Endometrial microvascular endothelial cells (primary cell): ENCODE data around the gene HOXA3. TPM values are rescaled to one million over a fixed set of nuclear protein-coding genes. Genes with fewer than 3 reads are reported as not detected.

Experiments
- in situ Hi-C: cut with HindIII; loops from 2 replicates; pipeline ENCODE4 v1.10.0; 2017; ENCODE audit warnings: low sequenced_read_pairs, low pct_unique_long_range_greater_than_20kb; ENCODE audit errors: inconsistent ontology term
- total RNA-seq: library from RNA; depleted of rRNA; stranded (reverse); fragments of >200 nt; gene quantifications from one replicate; pipeline ENCODE4 v1.2.3, GENCODE V29; 2015; ENCODE audit errors: inconsistent ontology term

The HOXA3 gene
- total RNA-seq, 1 donor from 2014 or later = 6.6 TPM

DNA sequence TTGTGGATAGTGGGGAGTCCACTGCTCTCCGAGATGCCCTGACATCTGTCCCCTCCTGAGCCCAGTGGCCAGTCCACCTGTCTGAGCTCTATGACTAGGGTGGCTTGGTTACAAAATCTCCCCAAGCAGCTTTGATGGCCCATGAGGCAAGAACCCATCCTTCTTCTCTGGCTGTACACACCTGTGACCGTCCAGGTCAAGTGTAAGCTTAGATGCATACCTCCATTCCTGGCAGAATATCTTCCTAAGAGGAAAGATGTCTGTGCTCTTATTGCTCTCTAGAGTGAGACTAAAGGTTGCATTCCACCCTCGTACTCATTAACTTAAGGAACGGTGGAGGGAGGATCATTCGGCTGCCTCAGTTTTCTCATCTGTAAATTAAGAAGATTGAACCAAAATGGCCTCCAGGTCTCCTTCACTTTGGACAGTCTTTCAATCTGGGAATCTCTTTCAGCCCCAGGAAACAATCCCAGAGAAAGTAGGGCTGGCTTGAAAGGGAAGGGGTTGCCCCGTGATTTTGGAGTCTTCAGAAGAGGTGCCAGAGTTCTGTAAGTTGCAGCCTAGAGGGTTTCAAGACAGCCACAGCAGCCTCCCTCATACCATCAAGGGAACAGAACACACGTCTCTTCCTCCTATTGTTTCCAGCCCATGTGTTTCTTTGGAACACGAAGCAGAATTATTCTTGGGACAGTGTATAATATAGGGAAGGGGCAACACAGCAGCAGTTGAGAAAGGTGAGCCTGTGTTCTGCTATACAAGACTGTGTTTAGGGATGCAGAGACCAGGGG lies 27.3 kb downstream of the HOXA3 start:
- in situ Hi-C loops = loop anchor here (5.0 kb wide), 1 partner anchor 33 kb away; no protein-coding TSS in a partner anchor

DNA sequence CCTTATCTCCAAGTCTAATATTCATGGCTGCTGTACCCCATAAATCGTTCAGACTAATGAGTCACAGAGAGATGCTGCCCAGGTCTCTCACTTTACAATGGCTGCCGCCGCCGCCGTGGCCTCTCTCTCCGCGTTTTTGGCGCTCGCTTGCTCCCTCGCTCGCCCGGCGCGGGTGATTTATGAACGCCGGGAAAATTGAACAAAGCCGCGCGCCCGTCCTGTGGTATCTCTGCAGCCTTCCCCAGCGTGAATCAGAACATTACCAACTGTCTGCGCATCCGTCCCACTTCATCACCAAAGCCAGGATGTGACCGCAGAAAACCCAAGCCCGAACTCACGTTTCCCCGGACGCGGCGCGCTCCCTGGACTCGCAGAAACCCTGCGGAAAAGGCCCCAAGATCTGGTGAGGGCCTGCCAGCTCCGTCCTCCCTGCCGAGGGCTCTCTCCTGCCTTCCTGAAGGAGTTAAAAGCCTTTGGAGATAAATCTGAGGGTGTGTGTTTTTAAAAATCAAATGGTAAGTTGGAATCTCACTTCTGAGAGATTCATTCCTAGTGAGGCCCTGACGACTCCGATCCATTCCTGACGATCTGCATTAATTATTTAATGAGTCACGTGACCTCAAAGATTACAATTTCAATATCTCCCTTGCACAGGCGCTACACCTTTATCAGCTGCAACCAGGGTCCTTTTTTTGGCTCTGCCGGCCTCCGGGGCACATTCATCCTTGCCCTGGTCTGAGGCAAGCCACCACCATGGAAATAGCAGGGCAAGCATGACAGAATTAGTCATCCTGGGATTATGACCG lies 28.1 kb downstream of the HOXA3 start:
- in situ Hi-C loops = no loop called here

DNA sequence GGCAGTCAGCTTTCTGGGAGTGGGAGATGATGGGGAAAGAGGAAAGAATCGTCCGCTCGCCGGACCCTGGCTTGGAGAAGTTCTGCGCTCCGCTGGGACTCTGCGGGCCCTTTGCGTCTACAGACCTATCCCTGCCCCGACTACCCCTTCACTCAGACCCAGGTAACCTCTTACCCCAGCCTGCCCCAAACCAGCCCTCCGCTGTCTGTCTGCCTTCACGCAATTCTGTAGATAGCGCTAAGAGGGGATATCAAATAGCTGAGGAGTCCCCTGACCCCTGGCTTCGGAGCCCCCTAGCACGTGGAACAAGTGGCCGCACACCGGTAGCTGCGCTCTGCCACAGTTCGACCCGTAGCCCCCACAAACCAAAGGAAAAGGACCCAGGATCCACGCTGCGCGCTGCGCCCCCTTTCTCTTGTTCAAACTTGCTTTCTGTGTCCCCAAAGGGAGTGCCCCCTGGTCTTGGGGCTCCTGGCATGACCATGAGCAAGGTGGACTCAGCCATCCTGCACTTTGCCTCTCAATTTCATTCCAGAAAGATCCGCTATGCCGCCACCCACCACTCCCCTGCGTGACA lies 28.8 kb downstream of the HOXA3 start:
- in situ Hi-C loops = no loop called here

DNA sequence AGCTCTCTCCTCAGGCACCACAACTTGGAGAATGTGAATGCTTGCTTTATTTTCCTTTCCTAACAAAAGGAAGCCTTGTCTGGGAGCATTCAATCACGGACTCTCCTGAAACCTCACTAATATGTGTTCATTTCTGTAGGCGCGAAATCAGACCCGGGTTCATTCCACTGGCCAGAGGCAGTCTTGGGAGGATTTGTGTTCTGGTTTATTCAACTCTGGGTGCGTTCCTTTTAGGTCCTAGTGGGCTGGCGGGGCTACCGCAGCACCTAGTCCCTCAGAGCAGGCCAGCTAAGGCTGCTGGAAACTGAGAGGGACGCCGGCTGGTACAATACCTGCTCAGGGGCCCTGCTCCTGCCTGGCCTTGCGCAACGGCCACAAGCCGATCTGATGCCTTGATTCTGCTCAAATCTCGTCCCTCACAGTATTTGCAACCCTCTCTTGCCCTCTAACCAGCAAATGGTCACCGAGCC lies 29.3 kb downstream of the HOXA3 start:
- in situ Hi-C loops = no loop called here

DNA sequence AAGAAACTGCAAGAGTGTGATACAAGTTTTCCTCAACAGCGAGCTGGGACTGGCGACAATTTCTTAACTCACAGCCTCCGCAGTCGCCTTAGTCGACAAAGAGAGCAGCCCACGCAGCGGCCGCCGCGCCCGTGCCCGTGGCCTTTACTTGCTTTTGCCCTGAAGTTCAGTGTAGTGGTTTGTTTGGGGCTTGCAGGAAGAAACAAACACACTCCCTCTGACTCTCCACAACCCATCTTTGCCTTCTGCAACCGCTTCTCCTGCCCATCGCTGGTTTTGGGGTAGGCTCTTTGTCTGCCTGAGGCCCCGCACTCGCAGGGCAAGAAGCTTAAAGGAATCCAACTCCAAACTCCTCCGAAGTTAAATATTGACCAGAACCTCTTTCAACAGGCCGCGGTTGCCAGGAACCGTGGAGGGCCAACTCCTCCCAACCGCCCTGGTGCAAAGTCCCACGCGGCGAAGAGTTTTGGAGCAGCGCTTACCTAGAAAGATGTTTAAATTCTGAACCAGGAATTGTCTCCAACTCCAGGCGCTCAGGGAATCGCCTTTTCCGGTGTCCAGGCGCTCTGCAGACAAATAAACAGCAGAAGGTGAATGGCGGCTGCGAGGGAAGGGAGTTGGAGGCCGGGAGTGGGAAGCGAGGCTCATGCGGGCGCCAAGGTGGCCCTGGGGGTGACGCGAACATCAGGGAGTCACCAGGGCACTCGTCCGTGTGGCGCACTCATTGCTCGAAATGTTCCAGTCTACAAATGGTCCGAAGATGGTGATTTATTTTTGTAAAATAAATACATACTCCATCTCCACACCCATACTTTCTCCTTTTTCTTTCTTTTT lies 30.1 kb downstream of the HOXA3 start:
- in situ Hi-C loops = no loop called here

DNA sequence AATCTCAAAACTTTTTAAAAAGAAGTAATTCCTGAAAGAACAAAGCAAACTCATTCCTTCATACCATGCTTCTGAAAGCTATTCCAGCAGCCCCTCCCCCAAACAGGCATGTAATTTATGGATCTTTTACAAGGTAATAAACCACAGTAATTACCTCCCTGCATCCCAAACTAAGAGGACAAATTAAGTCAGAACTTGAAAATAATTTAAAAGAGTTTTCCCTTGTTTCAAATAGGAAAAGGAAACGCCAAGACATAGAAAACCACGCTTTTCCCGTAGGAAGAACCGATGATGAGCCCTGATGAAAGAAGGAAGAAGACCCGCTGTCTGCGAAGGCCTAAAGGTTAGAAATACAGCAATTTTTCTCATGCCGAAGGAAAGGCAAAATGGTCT lies 30.7 kb downstream of the HOXA3 start:
- in situ Hi-C loops = no loop called here

DNA sequence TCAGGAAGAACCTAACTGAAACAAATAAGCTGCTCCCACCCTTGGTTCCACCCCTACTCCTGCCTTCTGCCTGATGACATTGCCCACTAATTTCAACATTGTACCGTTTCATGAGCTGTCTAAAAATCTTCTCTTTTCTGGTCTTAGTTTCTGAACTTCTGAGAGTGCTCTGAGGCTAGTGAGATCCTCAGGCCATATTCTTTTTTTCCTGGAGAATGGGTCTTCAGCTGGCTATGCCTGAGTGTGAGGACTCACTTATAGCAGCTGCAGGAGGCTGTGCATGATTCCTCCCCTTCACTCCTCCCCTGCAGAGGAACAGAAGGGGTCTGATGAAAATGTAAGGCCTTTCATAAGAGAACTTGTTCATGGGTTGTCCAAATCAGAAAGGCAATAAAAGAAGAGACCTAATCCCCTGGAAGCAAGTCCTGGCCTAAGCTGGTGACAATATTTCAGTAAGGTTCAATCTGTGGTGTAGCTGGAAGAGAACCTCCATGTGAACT lies 32.9 kb downstream of the HOXA3 start:
- in situ Hi-C loops = no loop called here

DNA sequence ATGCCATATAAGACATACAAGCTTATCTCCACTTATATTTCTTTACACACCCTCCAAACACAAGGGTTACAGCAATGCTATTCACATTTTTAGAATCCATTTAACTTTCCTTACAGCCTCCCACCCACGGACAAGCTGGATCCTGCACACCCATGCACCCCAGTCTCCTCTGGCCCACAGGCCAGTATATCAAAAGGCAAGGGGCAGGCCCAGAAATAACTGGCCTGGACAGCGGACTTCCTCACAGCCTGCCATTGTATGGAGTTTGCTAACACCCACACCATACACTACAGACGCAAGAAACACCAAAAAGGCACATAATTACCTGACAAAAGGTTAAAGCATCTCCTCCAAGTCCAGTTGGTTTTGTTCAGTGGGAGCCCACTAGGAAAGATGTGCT lies 33.8 kb downstream of the HOXA3 start:
- in situ Hi-C loops = no loop called here

DNA sequence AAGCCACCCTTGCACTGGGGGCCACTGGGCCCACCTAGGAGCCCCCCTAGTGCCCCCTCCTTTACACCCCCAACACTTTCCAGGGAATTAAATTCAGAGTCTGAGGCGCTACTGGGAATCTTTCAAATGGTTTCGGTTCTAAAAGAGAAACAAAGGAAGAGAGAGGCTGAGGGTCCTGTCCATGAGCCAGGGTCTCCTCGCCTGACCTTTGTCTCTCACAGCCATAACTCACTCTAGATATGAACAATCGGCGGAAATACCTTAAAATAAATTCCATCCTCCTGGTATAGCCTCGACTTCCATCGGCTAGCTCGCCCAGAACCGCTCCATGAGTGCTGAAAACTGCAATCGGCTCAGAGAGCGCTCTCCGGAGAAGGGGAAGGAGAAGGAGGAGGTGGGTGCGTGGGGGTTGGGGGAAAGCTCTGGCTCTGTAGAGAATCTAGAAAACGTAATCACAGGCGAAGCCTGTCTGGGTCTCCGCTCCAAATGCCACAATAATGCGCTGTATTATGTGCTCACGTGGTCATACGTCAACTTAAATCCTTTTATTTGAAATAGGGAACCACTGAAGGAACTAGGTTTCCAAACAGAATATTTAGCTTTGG lies 34.4 kb downstream of the HOXA3 start:
- in situ Hi-C loops = no loop called here

DNA sequence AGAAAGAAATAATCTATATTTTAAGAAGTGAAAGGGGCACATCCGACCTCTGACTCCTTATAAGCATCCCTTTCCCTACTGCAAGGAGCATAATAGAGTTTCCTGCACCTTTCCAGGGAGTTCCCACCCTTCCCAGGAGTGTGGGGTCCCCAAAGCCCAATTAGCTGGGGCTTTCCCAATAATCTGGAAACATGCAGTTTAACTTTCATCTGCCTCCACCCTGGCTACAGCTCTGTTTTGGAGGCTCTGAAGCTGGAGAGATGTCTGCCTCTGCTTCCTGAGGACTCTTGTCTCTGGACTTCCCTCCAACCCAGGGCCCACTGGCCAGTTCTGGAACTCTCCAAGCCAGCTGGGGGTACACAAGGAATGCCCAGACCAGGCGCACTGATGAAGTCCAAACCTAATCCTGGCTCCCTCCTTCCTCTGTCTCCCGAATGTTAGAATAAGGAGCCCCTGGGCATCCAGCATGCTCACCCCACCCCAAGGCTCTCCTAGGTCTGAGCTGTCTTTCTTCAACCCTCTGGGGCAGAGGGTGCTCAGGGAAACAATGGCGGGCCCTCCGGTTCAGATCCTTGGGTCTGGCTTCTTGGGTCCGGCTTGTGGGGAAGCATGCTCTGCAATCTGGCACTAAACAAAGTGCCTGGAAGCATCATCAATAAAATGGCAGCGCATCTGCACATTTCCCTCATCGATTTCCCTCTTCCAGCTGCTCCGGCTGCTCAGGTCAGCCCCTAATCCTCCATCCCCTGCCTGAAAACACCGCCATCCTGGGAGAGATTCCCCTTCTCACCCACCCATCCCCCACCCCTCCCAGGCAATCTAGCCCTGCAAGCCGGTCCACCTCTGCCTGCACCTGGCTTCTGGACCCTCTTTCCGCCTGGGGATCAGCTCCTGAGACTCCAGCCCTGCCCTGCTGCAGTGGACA lies 35.2 kb downstream of the HOXA3 start:
- in situ Hi-C loops = no loop called here

DNA sequence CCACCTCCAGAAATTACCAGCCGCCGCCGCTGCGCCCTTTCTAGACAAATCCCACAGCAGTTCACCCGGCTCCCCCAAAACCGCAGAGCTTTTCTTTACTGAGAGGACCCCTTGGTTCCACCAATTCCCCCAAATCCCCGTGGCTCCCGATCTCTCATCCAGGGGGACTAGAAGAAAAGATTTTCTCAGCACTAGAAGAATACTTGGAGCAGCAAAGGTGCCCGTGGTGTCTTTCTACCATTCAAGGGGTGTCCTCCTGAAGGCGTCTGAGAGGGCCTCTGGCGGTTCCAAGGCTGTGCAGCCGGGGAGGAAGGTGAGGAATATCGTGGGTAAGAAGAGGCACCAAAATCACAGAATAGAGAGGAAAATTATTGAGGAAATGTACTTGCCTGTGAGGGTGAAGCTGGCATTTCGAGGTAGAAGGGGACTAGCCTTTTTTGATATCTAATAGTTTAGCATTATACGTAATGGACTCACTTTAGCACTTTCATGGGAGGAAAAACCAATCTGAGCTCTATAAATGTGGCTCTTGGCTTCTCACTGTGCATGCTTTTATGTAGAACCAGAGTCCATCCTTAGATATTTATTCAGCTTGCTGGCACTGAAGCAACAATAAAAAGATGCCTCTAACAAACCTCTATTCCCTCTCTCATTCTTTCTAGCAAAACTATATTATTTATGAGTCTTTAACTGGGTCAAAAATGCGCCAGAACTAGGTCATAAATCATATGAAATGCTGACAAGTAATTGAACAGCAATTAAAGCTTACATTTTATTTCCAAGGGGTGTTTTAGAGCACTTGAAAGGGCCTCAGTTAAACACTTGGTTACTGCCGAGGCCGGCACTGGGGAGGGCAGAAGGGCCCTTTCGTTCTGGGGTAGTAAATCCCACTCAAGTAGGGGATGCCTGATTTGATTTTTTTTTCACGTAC lies 36.1 kb downstream of the HOXA3 start:
- in situ Hi-C loops = no loop called here

DNA sequence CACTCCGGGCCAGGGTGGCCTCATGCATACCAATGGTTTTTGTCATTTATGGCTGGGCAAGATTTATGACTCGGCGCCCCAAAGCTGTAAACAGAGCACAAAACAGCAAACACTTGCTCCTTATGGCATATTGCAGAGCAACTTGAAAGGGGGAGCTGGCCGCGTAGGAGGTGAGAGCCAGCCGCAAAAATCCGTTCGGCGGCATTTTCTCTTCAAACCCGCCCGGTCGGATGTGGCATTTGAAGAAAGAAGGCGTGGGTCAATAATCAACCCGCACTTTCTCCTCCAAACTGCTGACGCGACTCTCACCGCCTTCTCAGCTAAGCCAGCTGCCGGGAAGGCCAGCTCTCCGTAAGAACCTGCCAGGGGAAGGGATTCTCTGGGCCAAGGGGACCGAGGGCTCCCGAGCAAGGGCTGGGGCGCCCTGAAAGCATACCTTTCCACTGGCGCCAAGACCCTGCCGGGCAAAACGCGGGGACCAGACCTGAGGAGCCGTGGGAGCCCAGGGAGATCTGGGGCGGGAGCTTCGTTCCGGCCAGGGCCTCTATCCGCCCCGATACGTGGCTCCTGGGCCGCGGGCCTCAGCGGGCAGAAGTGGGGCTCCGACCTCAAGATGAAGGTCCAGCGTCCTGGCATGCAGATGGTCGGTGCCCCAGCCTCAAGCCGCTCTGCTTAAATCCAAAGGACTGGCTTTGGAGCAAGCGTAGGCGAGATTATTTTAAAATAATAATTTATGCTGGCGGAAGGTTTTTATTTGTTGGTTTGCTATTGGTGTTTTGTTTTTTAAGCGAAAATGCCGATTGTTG lies 37.0 kb downstream of the HOXA3 start:
- in situ Hi-C loops = no loop called here

DNA sequence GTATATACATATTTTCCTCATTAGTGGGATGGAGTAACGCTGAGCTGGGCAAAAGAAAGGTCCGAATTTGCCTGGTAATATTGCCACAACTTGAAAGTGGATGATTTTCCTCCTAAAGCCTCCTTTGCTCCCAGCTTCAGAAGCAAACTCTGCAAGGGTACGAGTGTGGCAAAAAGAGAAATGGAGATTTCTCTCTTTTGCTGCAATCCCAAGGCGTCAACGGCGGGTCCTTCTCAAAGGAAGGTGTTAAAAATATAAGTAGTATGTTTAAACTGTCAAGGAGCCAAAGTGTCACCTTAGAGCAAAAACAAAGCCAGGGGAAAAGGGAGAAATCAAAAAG lies 37.5 kb downstream of the HOXA3 start:
- in situ Hi-C loops = no loop called here

DNA sequence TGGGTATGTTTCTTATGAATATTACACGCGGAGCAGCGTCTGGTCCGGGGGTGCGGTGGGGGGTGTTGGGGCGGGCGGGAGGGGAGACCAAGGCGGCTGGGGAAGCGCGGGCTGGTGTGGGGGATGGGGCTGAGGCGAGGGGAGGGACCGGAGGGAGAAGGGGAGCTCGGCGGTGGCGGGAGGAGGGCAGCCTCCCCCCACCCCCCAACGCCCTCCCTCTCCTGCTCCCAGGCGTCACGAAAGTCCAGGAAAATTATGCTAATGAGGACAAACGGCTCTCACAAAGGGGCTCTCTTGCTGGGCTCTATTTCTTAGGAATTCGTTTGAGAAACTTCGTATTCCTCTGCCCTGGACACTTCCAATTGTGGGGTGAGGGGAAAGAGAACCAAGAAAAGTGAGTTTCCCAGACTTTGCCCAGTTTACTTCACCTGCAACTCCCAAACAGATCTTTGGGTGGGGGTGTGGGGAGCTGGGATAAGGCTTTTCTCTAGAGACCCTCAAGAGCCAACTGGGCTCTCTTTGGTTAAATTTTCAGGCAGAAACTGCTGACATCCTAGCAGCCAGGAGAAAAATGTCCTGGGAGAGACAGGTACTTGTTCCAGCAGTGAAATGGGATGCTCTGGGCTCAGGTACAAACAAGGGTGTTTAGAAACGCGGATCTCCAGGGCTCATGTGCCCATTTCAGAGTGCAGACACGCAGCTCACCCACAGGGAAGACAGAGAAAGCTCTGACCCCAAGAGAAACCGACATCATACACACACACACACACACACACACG lies 38.2 kb downstream of the HOXA3 start:
- in situ Hi-C loops = no loop called here
